ENCODE measurements around the gene OCA2. TPM values are rescaled to one million over a fixed set of nuclear protein-coding genes. Genes with fewer than 3 reads are reported as not detected.

Gene OCA2
- polyA plus RNA-seq, 1 donor (not counting 4 experiments of a cell fraction or from before 2014, with no cell fraction given): 0.05 TPM

DNA sequence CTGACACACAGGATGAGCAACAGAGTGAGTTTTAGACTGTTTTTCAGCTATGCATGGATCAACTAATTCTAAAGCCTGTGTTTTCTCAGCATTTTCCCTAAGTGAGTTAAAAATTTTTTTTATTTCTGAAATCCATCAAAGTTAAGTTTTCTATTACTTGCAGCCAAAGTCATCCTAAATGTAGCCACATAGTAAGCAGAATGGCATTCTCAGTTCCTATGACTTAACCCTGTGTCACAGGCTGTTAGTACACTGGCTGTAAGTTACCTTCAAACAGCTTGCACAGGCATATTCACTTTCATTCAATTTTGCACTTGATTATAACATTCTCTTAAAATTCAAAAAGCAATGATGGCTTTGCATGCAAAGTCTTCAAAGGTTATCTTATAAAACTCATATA is 368.2 kb downstream of the OCA2 start:
- H3K27me3 ChIP-seq (ENCODE audit: control insufficient read depth, extremely low read depth, insufficient read depth, low read length): no peaks in the 10 kb centered on the region
- H3K9me3 ChIP-seq (ENCODE audit: control insufficient read depth, low read depth, low read length): peaks cover 4% of the 10 kb centered on the region
- H3K4me2 ChIP-seq (ENCODE audit: control insufficient read depth, extremely low read depth, insufficient read depth, low read depth, low read length): no peak overlapping the region
- H3K4me3 ChIP-seq (ENCODE audit: control insufficient read depth in 2 of 3, extremely low read depth in 1 of 3, insufficient read depth in 2 of 3, low read depth in 1 of 3, low read length in 3 of 3): no peak overlapping the region
- dilution Hi-C loops (cut with MboI; ENCODE audit: extremely low pct_ligation_motif_present, low sequenced_read_pairs): no loop called here
- no peak overlapping the region for H2AFZ ChIP-seq (ENCODE audit: control insufficient read depth, low read length)
- no peak overlapping the region for H3K27ac ChIP-seq (ENCODE audit: control insufficient read depth, insufficient read depth, low read length)
- H4K20me1 ChIP-seq (ENCODE audit: control insufficient read depth, extremely low read depth, insufficient read depth, low read length): no peaks in the 10 kb centered on the region
- TF ChIP-seq, protein P1, sequence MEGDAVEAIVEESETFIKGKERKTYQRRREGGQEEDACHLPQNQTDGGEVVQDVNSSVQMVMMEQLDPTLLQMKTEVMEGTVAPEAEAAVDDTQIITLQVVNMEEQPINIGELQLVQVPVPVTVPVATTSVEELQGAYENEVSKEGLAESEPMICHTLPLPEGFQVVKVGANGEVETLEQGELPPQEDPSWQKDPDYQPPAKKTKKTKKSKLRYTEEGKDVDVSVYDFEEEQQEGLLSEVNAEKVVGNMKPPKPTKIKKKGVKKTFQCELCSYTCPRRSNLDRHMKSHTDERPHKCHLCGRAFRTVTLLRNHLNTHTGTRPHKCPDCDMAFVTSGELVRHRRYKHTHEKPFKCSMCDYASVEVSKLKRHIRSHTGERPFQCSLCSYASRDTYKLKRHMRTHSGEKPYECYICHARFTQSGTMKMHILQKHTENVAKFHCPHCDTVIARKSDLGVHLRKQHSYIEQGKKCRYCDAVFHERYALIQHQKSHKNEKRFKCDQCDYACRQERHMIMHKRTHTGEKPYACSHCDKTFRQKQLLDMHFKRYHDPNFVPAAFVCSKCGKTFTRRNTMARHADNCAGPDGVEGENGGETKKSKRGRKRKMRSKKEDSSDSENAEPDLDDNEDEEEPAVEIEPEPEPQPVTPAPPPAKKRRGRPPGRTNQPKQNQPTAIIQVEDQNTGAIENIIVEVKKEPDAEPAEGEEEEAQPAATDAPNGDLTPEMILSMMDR (optimal IDR thresholded peaks at IDR 0.05 in 1 of 3, IDR thresholded peaks at IDR 0.05 in 1 of 3, conservative IDR thresholded peaks at IDR 0.05 in 1 of 3; ENCODE audit: extremely low read depth in 1 of 3, insufficient read depth in 2 of 3, low read length in 3 of 3): no peak
- TF ChIP-seq EZH2 (IDR thresholded peaks at IDR 0.05; ENCODE audit: low read length): no peak
- H3K9me1 ChIP-seq (ENCODE audit: control insufficient read depth, extremely low read depth, insufficient read depth, low read length): no peaks in the 10 kb centered on the region
- no peaks in the 10 kb centered on the region for H3K4me1 ChIP-seq (ENCODE audit: control insufficient read depth, extremely low read depth, insufficient read depth, low read length)
- H3K9ac ChIP-seq (ENCODE audit: control insufficient read depth, extremely low read depth, insufficient read depth, low read length): no peak overlapping the region
- H3K36me3 ChIP-seq (ENCODE audit: control insufficient read depth in 2 of 2, extremely low read depth in 1 of 2, insufficient read depth in 2 of 2, low read length in 2 of 2): no peaks in the 10 kb centered on the region
- FAIRE-seq (no peak), DNase-seq (ENCODE audit: low read depth, low spot score) (no peak)
- no peaks in the 10 kb centered on the region for H3K79me2 ChIP-seq (ENCODE audit: control insufficient read depth, insufficient read depth, low read length)

DNA sequence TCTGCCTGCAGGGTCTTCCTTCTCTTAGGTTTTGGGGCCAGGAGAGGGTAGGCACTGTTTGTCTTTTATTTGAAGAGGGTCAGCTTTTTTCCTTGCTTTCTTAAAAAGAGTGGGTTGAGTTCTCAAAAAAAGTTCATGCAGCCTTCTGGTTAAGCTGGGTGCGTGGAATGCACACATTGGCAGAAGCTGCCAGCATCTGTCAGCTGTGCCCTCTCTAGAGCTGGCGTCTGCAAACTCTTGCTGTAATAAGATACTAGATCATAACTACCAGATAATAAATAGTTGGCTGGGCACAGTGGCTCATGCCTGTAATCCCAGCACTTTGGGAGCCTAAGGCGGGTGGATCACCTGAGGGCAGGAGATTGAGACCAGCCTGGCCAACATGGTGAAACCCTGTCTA is 373.4 kb downstream of the OCA2 start:
- FAIRE-seq: no peak

More for the DNA sequence above, 373.4 kb downstream of the OCA2 start:
- H3K9me3 ChIP-seq (ENCODE audit: control insufficient read depth, low read depth, low read length): no peaks in the 10 kb centered on the region
- H3K27ac ChIP-seq (ENCODE audit: control insufficient read depth, insufficient read depth, low read length): no peak overlapping the region
- H3K9ac ChIP-seq (ENCODE audit: control insufficient read depth, extremely low read depth, insufficient read depth, low read length): no peak overlapping the region
- H3K4me2 ChIP-seq (ENCODE audit: control insufficient read depth, extremely low read depth, insufficient read depth, low read depth, low read length): no peak overlapping the region
- H3K27me3 ChIP-seq (ENCODE audit: control insufficient read depth, extremely low read depth, insufficient read depth, low read length): no peaks in the 10 kb centered on the region
- no peak overlapping the region for H3K4me3 ChIP-seq (ENCODE audit: control insufficient read depth in 2 of 3, extremely low read depth in 1 of 3, insufficient read depth in 2 of 3, low read depth in 1 of 3, low read length in 3 of 3)
- no peaks in the 10 kb centered on the region for H3K9me1 ChIP-seq (ENCODE audit: control insufficient read depth, extremely low read depth, insufficient read depth, low read length)
- no peak overlapping the region for H2AFZ ChIP-seq (ENCODE audit: control insufficient read depth, low read length)
- no peaks in the 10 kb centered on the region for H3K36me3 ChIP-seq (ENCODE audit: control insufficient read depth in 2 of 2, extremely low read depth in 1 of 2, insufficient read depth in 2 of 2, low read length in 2 of 2)
- dilution Hi-C loops (cut with MboI; ENCODE audit: extremely low pct_ligation_motif_present, low sequenced_read_pairs): no loop called here
- no peaks in the 10 kb centered on the region for H3K4me1 ChIP-seq (ENCODE audit: control insufficient read depth, extremely low read depth, insufficient read depth, low read length)
- H4K20me1 ChIP-seq (ENCODE audit: control insufficient read depth, extremely low read depth, insufficient read depth, low read length): no peaks in the 10 kb centered on the region
- TF ChIP-seq, protein P1 (optimal IDR thresholded peaks at IDR 0.05 in 1 of 3, IDR thresholded peaks at IDR 0.05 in 1 of 3, conservative IDR thresholded peaks at IDR 0.05 in 1 of 3; ENCODE audit: extremely low read depth in 1 of 3, insufficient read depth in 2 of 3, low read length in 3 of 3): no peak
- no peak for TF ChIP-seq EZH2 (IDR thresholded peaks at IDR 0.05; ENCODE audit: low read length)
- no peaks in the 10 kb centered on the region for H3K79me2 ChIP-seq (ENCODE audit: control insufficient read depth, insufficient read depth, low read length)
- no peak for DNase-seq (ENCODE audit: low read depth, low spot score)
